Omental fat pad (tissue), 4 donors: ENCODE measurements around the gene NAV2. TPM values are rescaled to one million over a fixed set of nuclear protein-coding genes. Genes with fewer than 3 reads are reported as not detected.
A peak's percentile ranks its signal among the peaks of the same experiment; 100 is the strongest.

Experiments
- ATAC-seq: fragments of 150-250 bp; one replicate; pipeline ENCODE4 v1.9.1; 2016; ENCODE audit warnings: mild to moderate bottlenecking, moderate library complexity; ENCODE audit not compliant: low FRiP score
- DNase-seq: peaks from one replicate; pipeline ENCODE4 v3.0.0-alpha.2; 2019; ENCODE audit warnings: low spot score
- total RNA-seq, 4 donors: library from RNA; depleted of rRNA; stranded (reverse); fragments of >200 nt; gene quantifications; one replicate each; pipeline ENCODE4 v1.1.0, GENCODE V29; 2016
- TF ChIP-seq, protein P1 (sequence below), 3 donors: fragments of 450-650 bp; IDR thresholded peaks; one replicate each; pipeline ENCODE4 v1.5.1; 2016 to 2017; ENCODE audit warnings: antibody characterized with exemption in 3 of 3, mild to moderate bottlenecking in 3 of 3, moderate library complexity in 2 of 3

The NAV2 gene
- total RNA-seq, 4 donors from 2014 or later, result 6.3 to 41.6 (median 13.0) TPM

GRCh38 chr11:19907008-19907579 lies 194.5 kb downstream of the NAV2 start:
- no peak for ATAC-seq
- TF ChIP-seq, protein P1, sequence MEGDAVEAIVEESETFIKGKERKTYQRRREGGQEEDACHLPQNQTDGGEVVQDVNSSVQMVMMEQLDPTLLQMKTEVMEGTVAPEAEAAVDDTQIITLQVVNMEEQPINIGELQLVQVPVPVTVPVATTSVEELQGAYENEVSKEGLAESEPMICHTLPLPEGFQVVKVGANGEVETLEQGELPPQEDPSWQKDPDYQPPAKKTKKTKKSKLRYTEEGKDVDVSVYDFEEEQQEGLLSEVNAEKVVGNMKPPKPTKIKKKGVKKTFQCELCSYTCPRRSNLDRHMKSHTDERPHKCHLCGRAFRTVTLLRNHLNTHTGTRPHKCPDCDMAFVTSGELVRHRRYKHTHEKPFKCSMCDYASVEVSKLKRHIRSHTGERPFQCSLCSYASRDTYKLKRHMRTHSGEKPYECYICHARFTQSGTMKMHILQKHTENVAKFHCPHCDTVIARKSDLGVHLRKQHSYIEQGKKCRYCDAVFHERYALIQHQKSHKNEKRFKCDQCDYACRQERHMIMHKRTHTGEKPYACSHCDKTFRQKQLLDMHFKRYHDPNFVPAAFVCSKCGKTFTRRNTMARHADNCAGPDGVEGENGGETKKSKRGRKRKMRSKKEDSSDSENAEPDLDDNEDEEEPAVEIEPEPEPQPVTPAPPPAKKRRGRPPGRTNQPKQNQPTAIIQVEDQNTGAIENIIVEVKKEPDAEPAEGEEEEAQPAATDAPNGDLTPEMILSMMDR (IDR thresholded peaks at IDR 0.05), result no peak
- DNase-seq, result no peak

DNA sequence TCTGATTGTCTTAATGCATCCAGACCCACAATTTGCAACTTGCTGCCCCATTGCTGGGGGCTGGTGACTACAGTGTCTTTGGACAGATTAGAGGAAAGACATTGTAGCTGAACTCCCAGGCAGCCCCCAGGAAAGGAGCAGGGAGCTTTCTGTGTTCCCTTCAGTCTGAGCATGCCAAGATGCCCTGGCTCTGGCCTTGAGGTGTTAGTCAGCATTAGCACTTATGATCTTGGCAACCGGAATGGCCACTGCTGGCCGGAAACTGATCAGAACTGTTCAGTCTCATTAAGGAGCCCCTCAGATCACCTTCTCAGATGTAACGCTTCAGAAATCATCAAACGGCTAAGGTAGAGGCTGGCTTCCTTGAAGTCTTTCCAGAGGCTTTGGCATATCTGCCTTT lies 195.2 kb downstream of the NAV2 start:
- ATAC-seq, result peak; percentile 4

DNA sequence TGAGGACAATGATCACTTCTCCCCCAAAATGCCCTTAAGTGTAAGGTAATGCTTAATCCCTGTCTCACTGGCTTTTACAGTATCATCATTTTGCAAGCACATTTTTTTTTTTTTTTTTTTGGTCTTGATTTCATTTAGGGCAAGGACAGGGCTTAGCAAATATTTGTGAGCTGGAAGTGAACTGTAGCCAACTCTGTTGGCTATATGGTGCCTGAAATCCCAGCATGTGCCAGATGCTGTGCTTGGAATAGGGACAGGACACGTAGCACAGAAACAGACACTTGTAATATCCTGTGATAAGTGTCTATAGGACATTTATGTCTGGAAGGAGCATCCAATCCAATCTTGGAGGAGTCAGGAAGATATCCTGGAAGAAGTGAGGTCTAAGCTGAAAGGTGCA lies 198.3 kb downstream of the NAV2 start:
- DNase-seq (no peak), ATAC-seq (no peak)
- TF ChIP-seq, protein P1 (IDR thresholded peaks at IDR 0.05), result no peak

More for the DNA sequence above, 195.2 kb downstream of the NAV2 start:
- DNase-seq, result no peak
- TF ChIP-seq, protein P1 (IDR thresholded peaks at IDR 0.05), result no peak

- no peak for ATAC-seq
- TF ChIP-seq, protein P1 (IDR thresholded peaks at IDR 0.05), result no peak
These were observed 199.7 kb downstream of the NAV2 start for GRCh38 chr11:19912115-19912957.

GRCh38 chr11:19912958-19913892 lies 200.6 kb downstream of the NAV2 start:
- DNase-seq (no peak), ATAC-seq (peak; percentile 23)
- TF ChIP-seq, protein P1 (IDR thresholded peaks at IDR 0.05), result no peak

More at GRCh38 chr11:19912115-19912957, 199.7 kb downstream of the NAV2 start:
- DNase-seq, result no peak

DNA sequence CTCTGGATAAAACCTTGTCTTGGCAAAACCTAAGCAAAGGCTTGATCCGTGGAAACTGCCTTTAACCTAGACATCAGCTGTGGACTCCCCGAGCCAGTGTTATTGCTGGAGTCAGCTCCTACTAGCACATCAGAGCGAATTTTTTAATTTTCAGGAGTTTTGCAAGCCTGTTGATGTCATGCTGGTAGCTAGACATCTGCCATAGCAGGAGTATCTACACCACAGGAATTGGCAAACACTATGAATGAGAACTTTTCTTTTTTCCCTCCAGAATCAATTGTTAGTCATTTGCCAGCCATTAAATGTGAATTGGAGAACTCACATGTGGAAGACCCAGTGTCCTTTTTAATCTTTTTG lies 201.2 kb downstream of the NAV2 start:
- DNase-seq, result no peak
- TF ChIP-seq, protein P1 (IDR thresholded peaks at IDR 0.05), result no peak
- no peak for ATAC-seq
